GM19193 (cell line): ENCODE results near the gene SIRPB2.

Source experiments
- POLR2A ChIP-seq: IDR thresholded peaks from 4 replicates; pipeline ENCODE4 v1.6.1; 2011; ENCODE audit not compliant: insufficient read depth, insufficient read length; ENCODE audit errors: extremely low read depth

SIRPB2 gene

DNA sequence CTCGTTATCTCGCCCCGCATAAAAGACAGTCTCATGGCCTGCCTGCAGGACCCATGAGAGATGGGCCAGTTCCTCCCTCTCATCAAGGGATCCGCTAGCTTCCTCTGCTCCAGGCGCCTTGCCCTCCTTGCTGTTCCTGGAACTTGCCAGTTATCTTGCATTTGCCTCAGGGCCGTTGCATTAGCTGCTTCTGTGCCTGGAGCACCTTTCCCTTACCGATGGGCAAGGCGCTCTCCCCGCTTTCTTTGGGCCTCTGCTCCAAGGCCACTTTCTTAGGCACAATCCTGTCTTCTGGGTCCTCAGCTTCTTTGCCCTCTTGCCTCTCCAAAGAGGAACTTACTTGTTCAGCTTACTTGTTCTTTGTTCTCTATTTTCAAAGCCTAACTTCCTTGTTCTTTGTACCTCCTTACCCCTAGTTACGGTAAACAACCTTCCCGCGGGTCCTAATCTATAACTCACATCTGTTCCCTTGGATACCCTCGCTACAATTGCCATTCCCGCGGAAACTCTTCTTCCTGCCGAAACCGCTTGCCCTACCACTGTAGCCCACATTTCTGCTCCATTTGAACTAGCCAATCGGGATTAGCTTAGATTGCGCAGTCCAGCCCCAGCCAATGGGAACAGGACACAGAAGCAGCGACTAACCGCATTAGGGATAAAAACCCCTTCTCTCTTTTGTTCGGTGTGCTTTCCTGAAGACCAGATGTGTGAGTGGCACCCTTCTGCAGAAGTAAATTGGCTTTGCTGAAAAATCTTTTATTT lies 23.7 kb downstream of the SIRPB2 start:
- TF ChIP-seq POLR2A: no peak

DNA sequence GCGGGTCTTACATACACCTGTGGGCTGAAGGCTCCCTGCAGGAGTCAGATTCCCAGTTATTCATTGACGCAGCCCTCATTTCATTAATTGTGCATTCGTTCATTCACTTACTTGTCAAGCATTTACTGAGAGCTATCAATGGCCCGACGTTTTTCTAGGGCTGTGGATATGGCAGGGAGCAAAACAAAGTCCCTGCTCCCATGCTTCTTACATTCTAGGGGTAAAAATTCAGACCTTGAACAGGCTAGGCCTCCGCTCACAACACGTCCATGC lies 24.2 kb downstream of the SIRPB2 start:
- no peak for TF ChIP-seq POLR2A

DNA sequence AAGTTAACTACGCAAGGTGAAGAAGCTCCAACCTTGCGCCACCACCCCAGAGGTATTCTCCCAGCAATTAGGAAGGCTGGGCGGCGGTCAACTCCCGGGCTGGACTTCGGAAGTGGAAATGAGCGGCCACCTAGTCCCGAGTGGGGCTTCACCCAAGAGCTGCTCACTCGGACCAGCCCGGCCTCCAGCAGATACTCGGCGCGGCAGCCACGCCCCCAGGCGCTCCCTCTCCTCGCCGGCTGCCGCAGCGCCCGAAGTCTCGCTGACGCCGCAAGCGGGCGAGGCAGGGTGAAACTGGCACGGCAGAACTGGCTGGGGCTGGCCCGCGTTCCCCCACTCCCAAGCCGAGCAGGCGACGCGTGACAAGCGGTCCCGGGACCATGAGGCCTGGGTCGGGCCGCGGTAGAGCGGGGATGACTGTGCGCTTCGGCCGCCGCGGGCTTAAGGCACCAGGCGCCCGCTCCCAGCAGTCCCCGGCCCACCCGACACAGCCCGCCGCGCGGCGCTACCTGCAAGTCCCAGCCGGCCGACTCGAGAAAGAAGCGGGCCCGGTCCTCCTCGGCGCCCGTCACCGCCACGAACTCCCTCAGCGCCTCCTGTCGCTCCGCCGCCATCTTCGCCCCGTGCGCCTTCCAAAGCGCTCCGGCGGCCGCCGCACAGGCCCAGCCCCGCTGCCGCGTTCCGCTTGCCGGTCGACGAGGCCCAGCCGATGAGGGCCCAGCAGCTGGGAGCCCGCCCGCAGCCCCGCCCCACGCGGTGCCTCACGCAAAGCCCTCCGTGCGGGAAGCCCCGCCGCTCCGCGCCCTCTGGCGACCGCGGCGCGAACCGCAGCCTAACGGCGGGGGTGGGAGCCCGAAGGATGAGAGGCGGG lies 24.8 kb downstream of the SIRPB2 start, which contains the start of gene NSFL1C:
Gene NSFL1C, minus strand, starts transcription at position 639 of the 871 bp plus-strand sequence. Its CDS starts 25 bp downstream, at position 614.
- peak; percentile 83 for TF ChIP-seq POLR2A

DNA sequence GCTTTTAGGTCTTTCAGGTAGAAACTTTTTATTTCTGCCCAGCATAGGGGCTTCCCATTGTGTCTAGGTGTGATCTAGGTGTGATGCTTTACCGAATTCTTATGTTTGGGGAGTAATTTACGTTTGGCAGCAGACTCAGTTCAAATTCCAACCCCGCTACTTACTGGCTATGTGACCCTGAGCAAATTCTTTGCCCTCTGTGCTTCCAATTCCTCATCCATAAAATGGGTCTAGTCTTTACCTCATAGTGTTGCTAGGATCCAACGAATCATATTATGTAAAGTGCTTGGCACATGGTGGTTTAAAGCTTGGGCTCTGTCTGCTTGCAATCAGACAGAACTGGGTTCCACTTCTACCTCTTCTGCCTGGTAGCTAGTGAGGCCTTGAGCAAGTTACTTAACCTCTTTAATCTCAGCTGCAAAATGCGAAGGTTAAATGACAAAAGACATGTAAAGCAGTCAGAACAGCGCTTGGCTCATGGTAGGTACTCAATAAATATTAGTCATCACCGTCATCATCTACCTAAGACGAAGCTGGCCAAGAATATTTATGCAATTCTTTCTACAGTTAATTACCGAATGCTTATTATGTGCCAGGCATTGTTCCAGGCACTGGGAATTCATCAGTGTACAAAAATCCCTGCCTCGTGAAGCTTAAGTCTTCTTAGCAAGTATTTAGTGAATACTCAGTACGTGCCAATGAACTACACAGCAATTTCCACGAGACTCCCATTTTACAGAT lies 25.6 kb downstream of the SIRPB2 start:
- no peak for TF ChIP-seq POLR2A

DNA sequence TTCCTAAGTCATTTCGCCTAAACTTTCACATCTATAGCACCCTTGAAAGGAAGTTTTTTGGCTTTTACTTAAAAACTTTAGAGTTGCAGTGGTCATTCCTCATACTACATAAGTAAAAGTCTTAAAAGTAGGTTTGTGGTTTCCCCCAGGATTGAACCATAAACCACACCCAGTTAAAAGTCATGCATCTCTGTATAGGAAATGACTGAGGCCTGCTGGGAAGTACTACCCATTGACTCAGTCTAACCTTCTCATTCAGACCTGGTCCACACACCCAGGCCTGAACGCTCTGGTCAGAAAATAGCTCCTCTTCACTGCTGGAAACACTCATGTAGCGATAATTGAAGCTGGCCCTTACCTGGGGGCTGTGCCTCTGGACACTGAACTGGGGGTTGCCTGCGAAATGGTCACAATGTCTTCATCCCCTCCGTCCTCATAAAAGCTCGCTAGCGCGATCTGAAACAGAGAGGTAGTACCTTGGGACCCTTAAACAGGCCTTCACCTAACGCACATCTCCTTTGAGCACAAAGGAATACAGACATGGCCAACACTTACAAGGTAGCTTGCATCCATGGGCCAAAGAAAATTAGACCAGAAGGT lies 27.1 kb downstream of the SIRPB2 start:
- no peak for TF ChIP-seq POLR2A

DNA sequence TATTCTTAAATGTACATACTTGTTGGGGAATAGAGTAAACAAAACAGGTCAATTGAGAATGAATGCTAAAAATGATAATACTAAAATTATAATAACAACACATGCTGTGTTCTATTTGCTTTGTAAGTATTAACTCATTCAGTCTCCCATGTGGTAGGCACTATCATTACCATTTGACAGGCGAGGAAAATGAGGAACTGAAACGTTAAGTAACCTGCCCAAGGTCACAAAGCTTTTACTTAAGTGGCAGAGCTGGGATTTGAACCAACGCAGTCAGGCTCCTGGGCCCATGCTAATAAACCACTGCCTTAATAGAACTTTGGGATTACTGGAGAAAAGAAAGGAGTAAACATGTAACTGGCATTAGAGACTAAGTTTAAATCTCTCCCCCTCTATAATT lies 28.4 kb downstream of the SIRPB2 start:
- no peak for TF ChIP-seq POLR2A

DNA sequence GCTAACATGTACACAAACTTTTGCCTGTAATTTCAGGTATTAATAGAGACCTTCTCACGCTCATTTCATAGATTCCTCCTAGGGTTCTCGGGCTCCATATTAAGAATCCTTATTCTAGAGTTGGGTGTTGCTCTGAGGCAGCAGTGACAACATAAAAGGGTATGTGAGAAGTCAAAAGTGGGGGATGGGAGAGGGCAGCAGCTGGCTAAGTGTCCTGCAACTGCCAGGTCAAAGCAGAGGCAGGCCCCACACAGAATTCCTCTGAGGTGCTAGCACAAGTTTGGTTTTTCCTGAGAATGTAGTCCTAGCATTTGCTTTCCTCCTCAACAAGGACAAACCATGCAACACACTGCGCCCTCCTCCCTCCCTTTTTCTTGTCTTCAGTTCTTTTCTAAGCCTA lies 29.2 kb downstream of the SIRPB2 start:
- TF ChIP-seq POLR2A: no peak

DNA sequence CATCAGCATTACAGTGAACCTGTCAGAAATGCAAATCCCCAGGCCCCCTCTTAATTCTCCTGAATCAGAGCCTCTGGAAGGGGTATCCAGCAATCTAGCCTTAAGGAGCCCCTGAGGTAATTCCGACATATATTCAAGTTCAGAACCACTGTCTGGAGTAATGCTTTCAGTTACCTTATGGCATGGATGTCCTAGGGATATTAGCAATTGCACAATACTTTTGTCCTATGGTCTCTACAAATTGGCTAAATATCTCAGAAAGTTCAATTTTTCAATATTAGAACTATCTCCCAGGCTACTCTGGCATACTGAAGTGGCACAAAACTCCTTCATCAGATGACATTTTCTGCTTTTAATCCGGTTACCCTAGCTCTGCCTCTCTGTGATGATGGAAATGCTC lies 30.9 kb downstream of the SIRPB2 start:
- no peak for TF ChIP-seq POLR2A

DNA sequence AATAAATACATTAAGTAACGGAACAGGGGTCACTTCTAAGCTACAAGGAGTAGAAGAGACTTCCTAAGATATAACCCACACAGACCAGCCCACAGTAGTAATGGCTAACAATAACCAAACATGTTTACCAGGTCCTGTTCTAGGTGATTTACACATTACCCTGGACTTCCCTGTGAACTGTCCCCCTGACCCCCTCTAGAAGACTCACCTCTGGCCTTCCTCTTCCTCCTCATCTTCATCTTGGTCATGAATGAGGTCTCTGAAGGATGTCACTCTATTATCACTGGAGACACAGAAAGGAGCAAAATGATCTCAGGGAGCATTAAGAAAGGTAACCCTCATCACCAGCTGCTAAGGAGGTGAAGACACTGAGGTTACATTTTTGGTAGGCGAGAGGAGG lies 33.2 kb downstream of the SIRPB2 start:
- TF ChIP-seq POLR2A: no peak

DNA sequence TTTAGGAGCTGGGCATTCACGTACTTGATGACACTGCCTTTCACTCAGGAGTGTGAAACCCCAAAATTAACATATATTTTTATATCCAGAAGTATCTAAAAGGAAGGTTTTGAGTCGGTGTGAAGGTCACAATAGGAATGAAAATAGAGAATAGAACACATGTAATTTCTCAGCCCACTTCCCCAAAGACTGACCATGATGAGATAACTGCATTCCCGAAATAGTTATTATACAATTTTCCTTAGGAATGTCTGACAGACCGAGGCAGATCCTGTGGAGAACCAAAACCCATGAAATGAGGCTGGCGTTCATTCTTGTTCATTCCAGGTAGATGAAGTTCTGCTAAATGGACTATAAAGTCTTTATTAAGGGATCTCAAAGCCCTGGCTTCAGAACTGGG lies 34.9 kb downstream of the SIRPB2 start:
- TF ChIP-seq POLR2A: no peak

DNA sequence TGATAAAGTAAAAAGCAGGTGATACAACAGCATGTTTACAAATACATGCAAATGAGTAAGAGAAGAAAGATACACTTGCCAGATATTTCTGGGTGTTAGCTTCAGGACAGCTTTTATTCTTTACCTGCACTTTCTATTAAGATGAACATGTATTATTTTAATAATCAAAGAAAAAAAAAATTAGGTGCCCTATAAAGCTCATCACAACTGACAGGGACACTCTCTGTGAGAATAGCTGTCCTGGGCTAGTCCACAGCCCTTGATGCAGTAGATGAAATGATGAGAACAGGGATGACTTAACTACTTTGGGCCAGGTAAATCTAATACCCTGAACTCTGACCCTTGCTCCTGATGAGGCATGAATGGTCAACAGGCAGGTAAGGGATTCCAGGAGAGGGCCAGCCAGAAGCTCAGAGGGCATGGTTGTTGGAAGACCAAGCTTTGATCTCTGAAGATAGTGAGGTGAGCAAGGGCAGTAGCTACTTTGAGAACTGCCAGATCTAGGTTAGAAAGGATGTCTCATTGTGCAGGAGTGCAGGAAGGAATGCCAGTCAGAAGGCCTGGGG lies 40.2 kb downstream of the SIRPB2 start:
- TF ChIP-seq POLR2A: no peak

DNA sequence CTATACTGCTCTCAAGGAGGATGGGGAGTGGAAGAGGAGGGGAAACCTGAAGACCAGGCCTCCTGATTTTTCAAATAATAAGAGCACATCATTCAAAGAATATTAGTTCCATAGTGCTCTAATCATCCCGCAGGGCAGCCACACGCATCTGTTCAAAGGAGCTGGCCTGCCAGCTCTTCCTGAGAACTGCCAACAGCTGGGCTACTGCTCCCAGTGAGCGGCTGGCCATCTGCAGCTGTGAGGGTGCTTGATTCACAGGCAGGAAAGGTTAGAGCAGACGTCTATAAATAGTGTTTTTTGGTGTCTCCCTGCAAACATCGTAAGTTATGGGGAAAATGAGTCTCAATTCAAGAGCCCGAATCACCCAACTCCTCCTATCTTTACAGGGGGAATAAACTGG lies 41.9 kb downstream of the SIRPB2 start:
- no peak for TF ChIP-seq POLR2A

DNA sequence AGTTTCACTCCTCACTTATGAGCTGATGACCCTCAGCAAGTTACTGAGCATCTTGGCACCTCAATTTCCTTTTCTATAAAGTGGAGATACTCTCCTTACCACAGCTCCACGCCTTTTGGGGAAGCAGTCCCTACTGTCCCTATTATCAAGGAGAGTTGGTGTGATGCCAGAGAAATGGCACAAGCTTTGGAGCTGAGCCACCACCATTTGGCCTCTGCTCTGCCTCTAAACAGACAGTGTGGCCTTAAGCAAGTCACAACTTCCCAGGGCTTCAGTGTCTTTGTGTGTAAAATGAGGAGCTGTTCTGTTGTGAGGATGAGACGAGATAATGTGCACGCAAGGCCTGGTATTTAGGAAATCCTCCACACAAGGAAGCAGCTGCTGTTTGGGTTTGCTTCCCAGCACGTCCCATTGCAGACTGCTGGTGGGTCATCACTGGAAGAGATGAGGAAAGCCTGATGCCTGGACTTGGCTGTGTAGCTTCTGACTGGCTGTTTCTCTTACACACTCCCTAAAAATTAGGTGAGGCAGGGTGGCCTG lies 43.1 kb downstream of the SIRPB2 start:
- no peak for TF ChIP-seq POLR2A

DNA sequence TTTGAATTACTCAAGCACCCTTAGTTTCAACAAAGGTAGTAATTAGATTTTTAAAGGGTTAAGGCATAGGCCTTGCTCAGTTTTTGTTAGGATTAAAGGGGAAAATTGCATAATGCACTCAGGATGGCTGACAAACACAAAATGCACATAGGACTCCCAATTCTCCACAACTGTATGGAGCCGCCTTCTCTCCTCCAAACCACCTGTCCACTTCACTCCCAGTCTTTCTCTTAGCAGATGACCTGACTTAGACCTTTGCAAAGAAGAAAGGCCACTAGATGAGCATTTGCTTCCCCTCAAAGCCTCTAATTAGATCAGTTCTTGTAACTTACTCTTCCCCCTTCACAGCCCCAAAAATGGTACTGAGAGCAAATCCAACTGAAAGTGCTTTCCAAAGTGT lies 44.7 kb downstream of the SIRPB2 start:
- TF ChIP-seq POLR2A: no peak
